PFSK-1 (cell line): ENCODE measurements around the gene SAMD10.

Source experiments
- POLR2AphosphoS5 ChIP-seq: IDR thresholded peaks from 2 replicates; pipeline ENCODE4 v1.6.1; 2012; ENCODE audit warnings: low read depth, mild to moderate bottlenecking, control low read depth, low read length, moderate library complexity
- REST ChIP-seq, 2 experiments: IDR thresholded peaks; 2 replicates each; pipeline versions ENCODE4 v1.6.1 to v1.8.0; 2011 to 2012; ENCODE audit warnings: low read depth in 2 of 2, low read length in 2 of 2, control low read depth in 1 of 2, inconsistent platforms in 1 of 2, mild to moderate bottlenecking in 1 of 2, moderate library complexity in 1 of 2; ENCODE audit not compliant: insufficient read depth in 1 of 2
- SIN3A ChIP-seq: IDR thresholded peaks from 2 replicates; pipeline ENCODE4 v1.6.1; 2012; ENCODE audit warnings: mild to moderate bottlenecking, low read length, moderate library complexity, borderline replicate concordance; ENCODE audit not compliant: insufficient read depth

DNA sequence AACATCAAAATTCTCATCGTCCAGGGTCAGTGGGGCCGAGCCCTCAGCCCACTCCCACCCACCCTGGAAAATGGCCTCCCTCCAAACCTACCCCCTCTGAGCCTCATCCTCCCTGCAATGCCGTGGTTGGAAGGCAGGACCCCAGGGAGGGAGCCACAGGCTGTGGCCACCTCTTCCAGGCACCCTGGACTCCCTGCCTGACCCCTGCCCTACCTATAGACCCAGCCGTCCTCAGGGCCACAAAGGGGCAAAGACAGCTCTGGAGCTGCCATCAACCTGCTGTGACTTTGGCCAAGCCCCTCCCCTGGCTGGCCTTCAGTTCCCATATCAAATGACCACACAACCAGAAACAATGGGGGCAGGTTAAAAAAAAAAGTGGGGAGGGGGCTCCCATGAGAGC, 21.0 kb downstream of the SAMD10 start:
- TF ChIP-seq POLR2AphosphoS5 = no peak
- TF ChIP-seq SIN3A = no peak
- TF ChIP-seq REST (IDR thresholded peaks at IDR 0.05; ENCODE audit: insufficient read depth in 1 of 2, low read depth in 2 of 2, low read length in 2 of 2) = no peak
